Measurements from ENCODE around the gene CNTNAP5.

The CNTNAP5 gene

GRCh38 chr2:124267794-124268193, 242.7 kb downstream of the CNTNAP5 start:
- no peak for DNase-seq (ENCODE audit: low read depth)
- H3K4me3 ChIP-seq (ENCODE audit: low read depth, low read length) = no peak overlapping the region
- no peak for TF ChIP-seq MYC (IDR thresholded peaks at IDR 0.05; ENCODE audit: low read depth, low read length)
- TF ChIP-seq MAX (IDR thresholded peaks at IDR 0.05; ENCODE audit: low read depth, low read length) = no peak
- no peak for TF ChIP-seq POLR2A (IDR thresholded peaks at IDR 0.05; ENCODE audit: extremely low read depth, insufficient read length)
- TF ChIP-seq CTCF (IDR thresholded peaks at IDR 0.05; ENCODE audit: low read depth, low read length) = no peak

GRCh38 chr2:124269348-124269747, 244.3 kb downstream of the CNTNAP5 start:
- H3K4me3 ChIP-seq (ENCODE audit: low read depth, low read length) = no peak overlapping the region
- TF ChIP-seq CTCF (IDR thresholded peaks at IDR 0.05; ENCODE audit: low read depth, low read length) (no peak), MAX (IDR thresholded peaks at IDR 0.05; ENCODE audit: low read depth, low read length) (no peak), MYC (IDR thresholded peaks at IDR 0.05; ENCODE audit: low read depth, low read length) (no peak), POLR2A (IDR thresholded peaks at IDR 0.05; ENCODE audit: extremely low read depth, insufficient read length) (no peak)
- no peak for DNase-seq (ENCODE audit: low read depth)

GRCh38 chr2:124272261-124272841, 247.3 kb downstream of the CNTNAP5 start:
- no peak overlapping the region for H3K4me3 ChIP-seq (ENCODE audit: low read depth, low read length)
- DNase-seq (ENCODE audit: low read depth) = no peak
- TF ChIP-seq CTCF (IDR thresholded peaks at IDR 0.05; ENCODE audit: low read depth, low read length) = no peak
- TF ChIP-seq POLR2A (IDR thresholded peaks at IDR 0.05; ENCODE audit: extremely low read depth, insufficient read length) = no peak
- TF ChIP-seq MYC (IDR thresholded peaks at IDR 0.05; ENCODE audit: low read depth, low read length) = no peak
- TF ChIP-seq MAX (IDR thresholded peaks at IDR 0.05; ENCODE audit: low read depth, low read length) = no peak

- DNase-seq (ENCODE audit: low read depth) = no peak
- TF ChIP-seq CTCF (IDR thresholded peaks at IDR 0.05; ENCODE audit: low read depth, low read length) = no peak
- no peak for TF ChIP-seq MAX (IDR thresholded peaks at IDR 0.05; ENCODE audit: low read depth, low read length)
- TF ChIP-seq MYC (IDR thresholded peaks at IDR 0.05; ENCODE audit: low read depth, low read length) = no peak
- TF ChIP-seq POLR2A (IDR thresholded peaks at IDR 0.05; ENCODE audit: extremely low read depth, insufficient read length) = no peak
- no peak overlapping the region for H3K4me3 ChIP-seq (ENCODE audit: low read depth, low read length)
These were observed 256.5 kb downstream of the CNTNAP5 start for GRCh38 chr2:124281541-124281940.

GRCh38 chr2:124283096-124283495, 258.0 kb downstream of the CNTNAP5 start:
- TF ChIP-seq MYC (IDR thresholded peaks at IDR 0.05; ENCODE audit: low read depth, low read length) = no peak
- no peak for TF ChIP-seq MAX (IDR thresholded peaks at IDR 0.05; ENCODE audit: low read depth, low read length)
- no peak for TF ChIP-seq POLR2A (IDR thresholded peaks at IDR 0.05; ENCODE audit: extremely low read depth, insufficient read length)
- no peak for TF ChIP-seq CTCF (IDR thresholded peaks at IDR 0.05; ENCODE audit: low read depth, low read length)
- DNase-seq (ENCODE audit: low read depth) = no peak
- H3K4me3 ChIP-seq (ENCODE audit: low read depth, low read length) = no peak overlapping the region
